H4 (cell line): Measurements from ENCODE around the gene ALDH1A2. TPM values are rescaled to one million over a fixed set of nuclear protein-coding genes. Genes with fewer than 3 reads are reported as not detected.
"Not testable (repeated sequence)": the region's sequence is repeated elsewhere in the genome, so short reads cannot be mapped to it uniquely, and the experiment has no call there.

Source experiments
- DNase-seq: peaks from one replicate; pipeline ENCODE4 v3.0.0-alpha.2; 2015; ENCODE audit warnings: low spot score
- total RNA-seq: library from RNA; depleted of rRNA; stranded (reverse); fragments of >200 nt; shearing (Covaris generic); gene quantifications from 2 replicates; pipeline ENCODE4 v1.2.3, GENCODE V29; 2014; rRNA removed

The ALDH1A2 gene
- total RNA-seq, result not detected in 2 replicates

GRCh38 chr15:58065445-58066041 lies at the start of gene ALDH1A2:
Gene ALDH1A2, minus strand, starts transcription at chr15:58065711. Its CDS starts 61 bp downstream, at chr15:58065650.
- DNase-seq, result no peak

GRCh38 chr15:58114812-58115211 lies 49.3 kb upstream of the ALDH1A2 start:
- DNase-seq, result no peak

GRCh38 chr15:58114388-58114787 lies 48.9 kb upstream of the ALDH1A2 start:
- no peak for DNase-seq

- DNase-seq, result not testable (repeated sequence)
Measured at GRCh38 chr15:58113358-58113757, 47.8 kb upstream of the ALDH1A2 start.

GRCh38 chr15:58111718-58112104 lies 46.2 kb upstream of the ALDH1A2 start:
- no peak for DNase-seq

- no peak for DNase-seq
Measured at GRCh38 chr15:58110999-58111717, 45.6 kb upstream of the ALDH1A2 start.

GRCh38 chr15:58109419-58109818 lies 43.9 kb upstream of the ALDH1A2 start:
- DNase-seq, result no peak

- DNase-seq, result no peak
Measured at GRCh38 chr15:58108117-58108516, 42.6 kb upstream of the ALDH1A2 start.

- no peak for DNase-seq
Measured at GRCh38 chr15:58103482-58103881, 38.0 kb upstream of the ALDH1A2 start.

- DNase-seq, result no peak
Measured at GRCh38 chr15:58096529-58097084, 31.1 kb upstream of the ALDH1A2 start.

GRCh38 chr15:58095415-58095814 lies 29.9 kb upstream of the ALDH1A2 start:
- no peak for DNase-seq

GRCh38 chr15:58087871-58088270 lies 22.4 kb upstream of the ALDH1A2 start:
- no peak for DNase-seq

- no peak for DNase-seq
Measured at GRCh38 chr15:58086491-58086890, 21.0 kb upstream of the ALDH1A2 start.

- no peak for DNase-seq
Measured at GRCh38 chr15:58083526-58083925, 18.0 kb upstream of the ALDH1A2 start.

GRCh38 chr15:58081891-58082290 lies 16.4 kb upstream of the ALDH1A2 start:
- DNase-seq, result no peak

- DNase-seq, result no peak
Measured at GRCh38 chr15:58081456-58081855, 15.9 kb upstream of the ALDH1A2 start.

- DNase-seq, result not testable (repeated sequence)
Measured at GRCh38 chr15:58080959-58081358, 15.4 kb upstream of the ALDH1A2 start.

GRCh38 chr15:58080398-58080797 lies 14.9 kb upstream of the ALDH1A2 start:
- no peak for DNase-seq

- no peak for DNase-seq
Measured at GRCh38 chr15:58078591-58078990, 13.1 kb upstream of the ALDH1A2 start.

- no peak for DNase-seq
Measured at GRCh38 chr15:58077427-58077826, 11.9 kb upstream of the ALDH1A2 start.

- no peak for DNase-seq
Measured at GRCh38 chr15:58074452-58074851, 8.9 kb upstream of the ALDH1A2 start.

GRCh38 chr15:58070801-58071418 lies 5.4 kb upstream of the ALDH1A2 start:
- DNase-seq, result peak; percentile 44

- DNase-seq, result no peak
Measured at GRCh38 chr15:58069008-58069407, 3.5 kb upstream of the ALDH1A2 start.
